Measurements from ENCODE around the gene TRDMT1.

The TRDMT1 gene

GRCh38 chr10:17202506-17202905 is 1.0 kb upstream of the TRDMT1 start:
- peaks cover 0 to 27% (median 25%) of the 10 kb centered on the region in 5 donors for H3K4me1 ChIP-seq (ENCODE audit: control insufficient read depth in 5 of 5, insufficient read depth in 5 of 5, low read length in 5 of 5)
- no peak overlapping the region for H3K4me3 ChIP-seq (ENCODE audit: low read depth in 1 of 5, low read length in 5 of 5)
- H3K9ac ChIP-seq (ENCODE audit: low read length in 5 of 5) = no peak overlapping the region
- H3K27me3 ChIP-seq (ENCODE audit: control insufficient read depth in 5 of 5, insufficient read depth in 4 of 5, low read length in 5 of 5) = no peaks in the 10 kb centered on the region
- no peaks in the 10 kb centered on the region for H3K36me3 ChIP-seq (ENCODE audit: control insufficient read depth in 5 of 5, insufficient read depth in 5 of 5, low read length in 5 of 5)
- no peaks in the 10 kb centered on the region for H3K9me3 ChIP-seq (ENCODE audit: control insufficient read depth in 5 of 5, low read length in 5 of 5)
- peak overlapping the region; percentile 100 for H3K27ac ChIP-seq (ENCODE audit: low read depth, low read length)

GRCh38 chr10:17201794-17202116 is 283 bp upstream of the TRDMT1 start:
- H3K9me3 ChIP-seq (ENCODE audit: control insufficient read depth in 5 of 5, low read length in 5 of 5) = no peaks in the 10 kb centered on the region

DNA sequence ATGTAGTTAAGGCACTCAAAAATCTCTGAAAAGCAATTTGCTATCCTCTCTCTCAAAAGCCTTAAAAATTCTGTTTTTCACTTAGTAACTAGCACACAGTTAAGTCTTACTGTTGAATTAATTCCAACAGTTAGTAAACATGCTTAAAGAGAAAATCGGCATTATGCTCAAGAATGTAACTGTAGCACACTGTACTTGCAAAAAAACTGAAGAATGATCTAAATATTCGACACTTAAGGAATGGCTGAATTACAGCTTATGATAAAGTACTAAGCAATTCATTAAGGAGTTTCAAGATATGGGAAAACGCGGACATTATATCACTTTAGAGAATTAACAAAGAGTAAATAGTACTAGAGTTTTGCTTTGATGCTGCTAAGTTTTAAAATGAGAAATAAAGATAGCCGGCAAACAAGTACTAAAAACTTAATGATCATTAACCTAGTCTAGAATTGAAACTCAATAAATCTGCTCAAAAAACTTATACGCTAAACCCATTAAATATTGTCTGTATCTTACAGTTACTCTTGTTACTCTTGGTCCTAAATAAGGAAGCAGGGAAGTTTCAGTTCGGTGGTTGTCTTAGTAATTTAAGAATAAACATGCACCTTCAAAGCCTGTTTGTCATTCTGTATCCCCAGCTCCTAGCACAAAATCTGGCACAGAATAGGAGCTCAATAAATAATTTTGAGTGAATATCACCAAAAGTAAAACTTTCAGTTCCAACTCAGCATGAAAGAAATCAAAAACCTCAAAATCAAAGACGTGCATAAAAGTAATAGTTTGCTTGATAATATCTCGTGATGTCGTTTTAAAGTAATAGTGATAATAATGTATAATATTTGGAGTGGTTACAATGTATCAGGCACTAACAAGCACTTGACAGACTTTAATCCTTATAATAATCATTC is 1.2 kb downstream of the TRDMT1 start:
- Histone ChIP-seq H3K4me3 (ENCODE audit: low read depth in 1 of 5, low read length in 5 of 5) (peak overlapping the region; percentile 84 to 96 (median 88)), H3K9ac (ENCODE audit: low read length in 5 of 5) (peak overlapping the region; percentile 88 to 98 (median 92)), H3K27me3 (ENCODE audit: control insufficient read depth in 5 of 5, insufficient read depth in 4 of 5, low read length in 5 of 5) (no peaks in the 10 kb centered on the region), H3K27ac (ENCODE audit: low read depth, low read length) (peak overlapping the region; percentile 100), H3K36me3 (ENCODE audit: control insufficient read depth in 5 of 5, insufficient read depth in 5 of 5, low read length in 5 of 5) (no peaks in the 10 kb centered on the region), H3K9me3 (ENCODE audit: control insufficient read depth in 5 of 5, low read length in 5 of 5) (no peaks in the 10 kb centered on the region), H3K4me1 (ENCODE audit: control insufficient read depth in 5 of 5, insufficient read depth in 5 of 5, low read length in 5 of 5) (peaks cover 0 to 35% (median 25%) of the 10 kb centered on the region in 5 donors)

More at GRCh38 chr10:17201794-17202116, 283 bp upstream of the TRDMT1 start:
- peak overlapping the region; percentile 100 for H3K27ac ChIP-seq (ENCODE audit: low read depth, low read length)
- H3K27me3 ChIP-seq (ENCODE audit: control insufficient read depth in 5 of 5, insufficient read depth in 4 of 5, low read length in 5 of 5) = no peaks in the 10 kb centered on the region
- peaks cover 0 to 27% (median 25%) of the 10 kb centered on the region in 5 donors for H3K4me1 ChIP-seq (ENCODE audit: control insufficient read depth in 5 of 5, insufficient read depth in 5 of 5, low read length in 5 of 5)
- peak overlapping the region; percentile 43 to 93 (median 86) for H3K4me3 ChIP-seq (ENCODE audit: low read depth in 1 of 5, low read length in 5 of 5)
- H3K9ac ChIP-seq (ENCODE audit: low read length in 5 of 5) = peak overlapping the region; percentile 35 to 93 (median 90)
- H3K36me3 ChIP-seq (ENCODE audit: control insufficient read depth in 5 of 5, insufficient read depth in 5 of 5, low read length in 5 of 5) = no peaks in the 10 kb centered on the region

DNA sequence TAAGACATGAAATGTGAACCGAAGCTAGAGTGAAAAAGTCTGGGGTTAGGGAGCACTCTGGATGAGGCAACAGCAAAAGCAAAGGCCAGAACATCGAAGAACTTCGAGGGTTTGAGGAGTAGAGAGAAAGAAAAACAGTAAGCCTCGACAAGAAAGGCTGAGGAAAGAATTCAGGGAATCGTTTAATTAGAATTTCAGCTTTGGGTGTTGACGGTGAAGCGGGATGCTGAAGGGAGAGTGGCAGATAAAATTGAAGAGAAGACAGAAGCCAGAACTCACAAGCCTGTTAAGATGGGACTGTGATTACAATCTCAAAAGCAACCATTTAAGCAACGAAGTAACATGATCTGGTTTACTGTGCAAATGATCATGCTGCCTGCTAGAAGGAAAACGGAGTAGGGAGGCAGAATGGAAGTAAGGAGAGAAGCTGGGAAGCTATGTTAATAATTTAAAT is 2.1 kb downstream of the TRDMT1 start:
- Histone ChIP-seq H3K9ac (ENCODE audit: low read length in 5 of 5) (peak overlapping the region; percentile 21 to 92 (median 88)), H3K27me3 (ENCODE audit: control insufficient read depth in 5 of 5, insufficient read depth in 4 of 5, low read length in 5 of 5) (no peaks in the 10 kb centered on the region), H3K9me3 (ENCODE audit: control insufficient read depth in 5 of 5, low read length in 5 of 5) (no peaks in the 10 kb centered on the region), H3K36me3 (ENCODE audit: control insufficient read depth in 5 of 5, insufficient read depth in 5 of 5, low read length in 5 of 5) (no peaks in the 10 kb centered on the region), H3K4me3 (ENCODE audit: low read depth in 1 of 5, low read length in 5 of 5) (peak overlapping the region; percentile 1 to 96 (median 88)), H3K27ac (ENCODE audit: low read depth, low read length) (peak overlapping the region; percentile 100), H3K4me1 (ENCODE audit: control insufficient read depth in 5 of 5, insufficient read depth in 5 of 5, low read length in 5 of 5) (peaks cover 0 to 35% (median 25%) of the 10 kb centered on the region in 5 donors)

DNA sequence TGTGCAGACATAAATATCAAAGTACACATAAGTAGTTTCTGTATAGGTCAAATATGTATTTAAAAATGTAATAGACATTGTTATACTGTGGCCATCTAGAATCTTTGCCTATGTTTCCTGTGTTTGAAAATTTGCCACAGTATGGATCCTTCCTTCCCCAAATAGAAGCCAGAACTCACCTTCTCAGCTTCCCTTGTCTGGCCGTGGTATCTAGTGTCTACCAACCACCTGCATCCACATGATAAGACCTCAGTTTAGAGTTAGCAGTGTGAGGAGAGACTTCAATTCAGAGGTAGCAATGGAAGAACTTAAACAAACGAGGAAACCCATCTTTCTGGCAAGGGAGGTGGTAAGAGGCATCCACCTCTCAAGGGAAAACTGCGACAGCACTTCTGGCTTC is 4.9 kb downstream of the TRDMT1 start:
- Histone ChIP-seq H3K9ac (ENCODE audit: low read length in 5 of 5) (peak overlapping the region in 1 of 5 donors; percentile 15), H3K4me3 (ENCODE audit: low read depth in 1 of 5, low read length in 5 of 5) (no peak overlapping the region), H3K27ac (ENCODE audit: low read depth, low read length) (no peak overlapping the region), H3K4me1 (ENCODE audit: control insufficient read depth in 5 of 5, insufficient read depth in 5 of 5, low read length in 5 of 5) (peaks cover 0 to 31% (median 20%) of the 10 kb centered on the region in 5 donors), H3K9me3 (ENCODE audit: control insufficient read depth in 5 of 5, low read length in 5 of 5) (no peaks in the 10 kb centered on the region), H3K36me3 (ENCODE audit: control insufficient read depth in 5 of 5, insufficient read depth in 5 of 5, low read length in 5 of 5) (no peaks in the 10 kb centered on the region), H3K27me3 (ENCODE audit: control insufficient read depth in 5 of 5, insufficient read depth in 4 of 5, low read length in 5 of 5) (no peaks in the 10 kb centered on the region)

DNA sequence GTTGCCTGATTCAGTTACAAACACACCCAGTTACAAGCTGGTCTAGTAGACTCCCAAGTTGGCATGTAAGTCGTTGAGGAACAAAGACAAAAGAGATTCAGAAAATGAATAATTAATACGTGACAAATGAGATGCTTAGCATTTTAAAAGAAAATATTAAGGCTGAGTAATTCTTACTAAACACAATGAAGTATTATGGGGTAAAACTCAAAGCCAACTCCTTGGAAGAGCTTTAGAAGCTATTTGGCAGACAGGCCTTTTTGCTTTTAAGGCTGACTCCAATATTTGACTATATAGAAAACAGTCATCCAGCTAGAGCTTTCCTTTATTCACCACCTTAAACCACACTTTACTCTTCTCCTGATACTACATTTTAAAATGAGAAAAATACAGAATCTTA is 5.4 kb downstream of the TRDMT1 start:
- peaks cover 0 to 29% (median 19%) of the 10 kb centered on the region in 5 donors for H3K4me1 ChIP-seq (ENCODE audit: control insufficient read depth in 5 of 5, insufficient read depth in 5 of 5, low read length in 5 of 5)

GRCh38 chr10:17195083-17195482 is 6.4 kb downstream of the TRDMT1 start:
- Histone ChIP-seq H3K27ac (ENCODE audit: low read depth, low read length) (no peak overlapping the region), H3K27me3 (ENCODE audit: control insufficient read depth in 5 of 5, insufficient read depth in 4 of 5, low read length in 5 of 5) (no peaks in the 10 kb centered on the region), H3K4me3 (ENCODE audit: low read depth in 1 of 5, low read length in 5 of 5) (no peak overlapping the region), H3K4me1 (ENCODE audit: control insufficient read depth in 5 of 5, insufficient read depth in 5 of 5, low read length in 5 of 5) (peaks cover 0 to 23% (median 11%) of the 10 kb centered on the region in 5 donors), H3K9me3 (ENCODE audit: control insufficient read depth in 5 of 5, low read length in 5 of 5) (no peaks in the 10 kb centered on the region), H3K36me3 (ENCODE audit: control insufficient read depth in 5 of 5, insufficient read depth in 5 of 5, low read length in 5 of 5) (no peaks in the 10 kb centered on the region), H3K9ac (ENCODE audit: low read length in 5 of 5) (no peak overlapping the region)

More for the DNA sequence above, 5.4 kb downstream of the TRDMT1 start:
- Histone ChIP-seq H3K27me3 (ENCODE audit: control insufficient read depth in 5 of 5, insufficient read depth in 4 of 5, low read length in 5 of 5) (no peaks in the 10 kb centered on the region), H3K9me3 (ENCODE audit: control insufficient read depth in 5 of 5, low read length in 5 of 5) (no peaks in the 10 kb centered on the region), H3K27ac (ENCODE audit: low read depth, low read length) (no peak overlapping the region), H3K36me3 (ENCODE audit: control insufficient read depth in 5 of 5, insufficient read depth in 5 of 5, low read length in 5 of 5) (no peaks in the 10 kb centered on the region), H3K9ac (ENCODE audit: low read length in 5 of 5) (peak overlapping the region in 1 of 5 donors; percentile 15), H3K4me3 (ENCODE audit: low read depth in 1 of 5, low read length in 5 of 5) (no peak overlapping the region)

DNA sequence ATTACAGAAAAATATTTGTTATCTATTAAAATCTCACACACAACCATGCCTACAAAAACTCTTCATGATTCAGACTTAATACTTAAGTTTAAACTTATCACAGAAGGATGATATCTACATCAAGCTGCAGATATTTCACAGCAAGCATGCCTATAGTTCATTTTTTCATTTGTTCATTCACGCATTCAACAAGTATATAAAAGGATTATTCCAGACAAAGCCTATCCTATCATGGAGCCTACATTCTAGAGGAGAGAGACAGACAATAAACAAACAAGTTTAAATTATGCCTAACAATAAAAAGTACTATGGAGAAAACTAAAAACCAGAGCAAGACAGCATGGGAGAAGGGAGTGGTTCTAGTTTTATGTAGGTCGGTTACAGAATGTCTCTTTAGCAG is 10.9 kb downstream of the TRDMT1 start:
- Histone ChIP-seq H3K9ac (ENCODE audit: low read length in 5 of 5) (no peak overlapping the region), H3K27ac (ENCODE audit: low read depth, low read length) (no peak overlapping the region), H3K27me3 (ENCODE audit: control insufficient read depth in 5 of 5, insufficient read depth in 4 of 5, low read length in 5 of 5) (no peaks in the 10 kb centered on the region), H3K36me3 (ENCODE audit: control insufficient read depth in 5 of 5, insufficient read depth in 5 of 5, low read length in 5 of 5) (no peaks in the 10 kb centered on the region), H3K9me3 (ENCODE audit: control insufficient read depth in 5 of 5, low read length in 5 of 5) (no peaks in the 10 kb centered on the region), H3K4me3 (ENCODE audit: low read depth in 1 of 5, low read length in 5 of 5) (no peak overlapping the region), H3K4me1 (ENCODE audit: control insufficient read depth in 5 of 5, insufficient read depth in 5 of 5, low read length in 5 of 5) (no peaks in the 10 kb centered on the region)

- Histone ChIP-seq H3K4me1 (ENCODE audit: control insufficient read depth in 5 of 5, insufficient read depth in 5 of 5, low read length in 5 of 5) (no peaks in the 10 kb centered on the region), H3K27ac (ENCODE audit: low read depth, low read length) (no peak overlapping the region)
Observed at GRCh38 chr10:17188644-17189172, 12.8 kb downstream of the TRDMT1 start.

GRCh38 chr10:17185873-17186272 is 15.6 kb downstream of the TRDMT1 start:
- Histone ChIP-seq H3K27me3 (ENCODE audit: control insufficient read depth in 5 of 5, insufficient read depth in 4 of 5, low read length in 5 of 5) (no peaks in the 10 kb centered on the region), H3K9me3 (ENCODE audit: control insufficient read depth in 5 of 5, low read length in 5 of 5) (no peaks in the 10 kb centered on the region), H3K9ac (ENCODE audit: low read length in 5 of 5) (no peak overlapping the region), H3K36me3 (ENCODE audit: control insufficient read depth in 5 of 5, insufficient read depth in 5 of 5, low read length in 5 of 5) (no peaks in the 10 kb centered on the region), H3K4me3 (ENCODE audit: low read depth in 1 of 5, low read length in 5 of 5) (no peak overlapping the region), H3K4me1 (ENCODE audit: control insufficient read depth in 5 of 5, insufficient read depth in 5 of 5, low read length in 5 of 5) (no peaks in the 10 kb centered on the region), H3K27ac (ENCODE audit: low read depth, low read length) (no peak overlapping the region)

More at GRCh38 chr10:17188644-17189172, 12.8 kb downstream of the TRDMT1 start:
- H3K9me3 ChIP-seq (ENCODE audit: control insufficient read depth in 5 of 5, low read length in 5 of 5) = no peaks in the 10 kb centered on the region
- H3K36me3 ChIP-seq (ENCODE audit: control insufficient read depth in 5 of 5, insufficient read depth in 5 of 5, low read length in 5 of 5) = no peaks in the 10 kb centered on the region
- H3K4me3 ChIP-seq (ENCODE audit: low read depth in 1 of 5, low read length in 5 of 5) = no peak overlapping the region
- no peaks in the 10 kb centered on the region for H3K27me3 ChIP-seq (ENCODE audit: control insufficient read depth in 5 of 5, insufficient read depth in 4 of 5, low read length in 5 of 5)
- no peak overlapping the region for H3K9ac ChIP-seq (ENCODE audit: low read length in 5 of 5)

All from subcutaneous abdominal adipose tissue (tissue), 5 donors.